ENCODE data around the gene MAPKAP1.
A peak's percentile ranks its signal among the peaks of the same experiment; 100 is the strongest.

The MAPKAP1 gene

DNA sequence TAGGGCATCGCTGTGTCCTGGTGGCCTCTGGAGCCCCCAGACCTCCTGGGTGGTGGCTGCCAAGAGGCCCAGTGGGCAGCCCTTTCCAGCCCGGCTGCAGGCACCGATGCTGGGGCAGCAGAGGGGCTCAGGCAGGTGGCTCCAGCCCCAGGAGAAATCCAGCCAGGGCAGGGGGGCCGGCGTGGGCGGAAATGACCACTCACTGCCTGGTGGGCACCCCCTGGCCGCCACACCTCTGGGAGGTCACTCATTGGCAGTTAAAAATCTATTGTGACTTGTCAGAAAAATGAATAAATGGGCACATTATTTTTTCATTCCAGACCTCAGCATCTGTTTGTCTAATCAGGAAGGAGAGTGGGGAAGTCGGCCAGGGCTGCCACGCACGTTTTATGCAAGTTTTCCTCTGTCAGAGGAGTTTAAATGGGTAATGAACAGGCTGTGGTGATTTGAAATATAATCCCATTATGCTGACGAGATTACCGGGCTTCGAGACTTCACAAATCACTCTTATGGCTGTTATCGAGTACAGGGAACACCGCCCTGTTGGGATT lies 273.5 kb downstream of the MAPKAP1 start:
- peak; percentile 80 for DNase-seq (ENCODE audit: low spot score)

DNA sequence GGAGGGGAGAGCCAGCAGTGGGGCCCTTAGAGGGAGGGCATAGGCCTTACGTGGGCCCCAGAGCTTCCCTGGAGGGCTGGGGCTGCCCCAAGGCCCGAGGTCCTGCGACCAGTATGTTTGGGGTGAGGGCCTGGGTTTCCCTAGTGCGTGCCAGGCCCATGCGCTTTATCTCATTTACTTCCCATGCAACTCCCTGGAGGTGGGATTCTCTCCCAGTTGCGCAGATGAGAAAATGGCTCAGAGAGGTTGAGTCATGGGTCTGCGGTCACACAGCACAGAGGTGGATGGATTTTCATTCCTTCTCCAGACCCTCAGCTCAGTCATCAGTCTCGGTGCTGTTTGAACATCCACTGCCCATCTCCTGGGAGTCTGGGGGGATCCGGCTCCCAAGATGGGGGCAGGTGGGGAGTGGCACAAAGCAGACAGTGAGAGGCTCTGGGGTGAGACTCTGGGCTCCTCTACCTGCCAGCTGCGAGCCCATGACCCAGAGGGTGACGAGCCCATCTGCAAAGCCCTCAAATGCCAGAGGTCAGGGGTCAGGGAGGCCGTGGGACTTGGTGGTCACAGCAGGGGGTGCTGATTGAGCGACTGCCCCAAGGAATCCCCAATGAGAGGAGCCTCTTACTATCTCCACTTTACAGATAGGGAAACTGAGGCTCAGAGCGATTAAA lies 274.2 kb downstream of the MAPKAP1 start:
- no peak for DNase-seq (ENCODE audit: low spot score)

DNA sequence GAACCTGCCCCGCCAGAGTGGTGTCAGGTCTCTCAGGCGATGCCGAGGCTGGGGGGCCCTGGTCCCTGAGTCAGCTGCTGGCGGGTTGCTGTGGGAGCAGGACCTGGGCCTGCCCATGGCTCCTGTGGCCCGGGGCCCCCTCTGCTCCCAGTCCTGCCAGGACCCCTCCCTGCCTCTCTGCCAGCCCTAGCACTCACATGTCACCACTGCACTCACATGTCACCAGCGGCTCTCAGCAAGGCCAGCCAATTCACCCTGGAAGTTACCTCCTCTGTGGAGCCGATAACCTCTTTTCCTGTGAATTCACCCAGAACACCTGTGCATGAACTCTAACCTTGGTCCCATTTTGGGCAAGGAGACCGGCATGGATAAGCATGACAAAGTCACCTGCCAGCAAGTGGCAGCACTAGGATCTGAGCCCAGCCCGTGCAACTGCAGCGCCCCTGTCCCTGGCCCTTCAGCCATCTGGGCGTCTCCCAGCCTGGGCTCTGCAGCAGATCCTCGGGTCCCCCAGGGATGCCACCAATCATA lies 275.2 kb downstream of the MAPKAP1 start:
- no peak for DNase-seq (ENCODE audit: low spot score)

GRCh38 chr9:125431012-125431305 lies 276.0 kb downstream of the MAPKAP1 start:
- no peak for DNase-seq (ENCODE audit: low spot score)

DNA sequence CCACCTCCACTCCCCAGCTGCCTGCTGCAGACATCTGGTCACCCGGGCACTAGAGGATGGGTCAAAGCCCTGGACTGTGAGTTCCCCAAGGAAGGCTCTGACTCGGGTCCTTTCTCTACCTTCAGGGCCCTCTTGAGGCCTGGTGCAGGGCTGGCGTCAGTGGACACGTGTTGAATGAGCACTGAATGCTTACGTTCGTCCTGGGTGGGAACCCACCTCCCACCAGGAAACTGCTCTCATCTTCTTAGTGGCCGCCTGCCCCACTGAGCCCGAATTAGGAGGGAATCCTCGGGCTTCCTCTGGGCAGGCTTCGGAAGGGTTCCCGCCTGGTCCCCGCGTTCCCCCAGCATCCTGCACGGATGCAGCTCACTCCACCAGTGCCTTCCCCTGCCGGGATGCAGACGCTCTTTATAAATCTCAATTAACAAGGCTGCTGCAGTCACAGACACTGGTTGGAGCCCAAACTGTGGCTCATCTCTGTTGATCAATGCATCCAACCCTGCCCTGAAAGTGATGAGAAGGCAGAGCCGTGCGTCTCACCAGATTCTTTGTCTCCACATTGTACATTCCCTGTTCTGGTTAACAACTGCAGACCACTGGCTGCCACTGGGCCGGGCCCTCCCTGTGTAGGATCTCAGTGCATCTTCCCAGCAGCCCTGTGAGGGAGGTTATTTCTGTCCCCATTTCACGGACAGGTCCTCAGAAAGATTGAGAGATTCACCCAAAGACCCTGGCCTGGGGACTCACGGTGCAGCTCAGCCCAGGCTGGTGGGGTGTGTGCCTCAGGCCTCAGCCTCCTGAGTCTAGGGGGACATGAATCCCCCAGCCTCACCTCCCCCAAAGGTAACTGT lies 276.6 kb downstream of the MAPKAP1 start:
- DNase-seq (ENCODE audit: low spot score), result peak; percentile 62

DNA sequence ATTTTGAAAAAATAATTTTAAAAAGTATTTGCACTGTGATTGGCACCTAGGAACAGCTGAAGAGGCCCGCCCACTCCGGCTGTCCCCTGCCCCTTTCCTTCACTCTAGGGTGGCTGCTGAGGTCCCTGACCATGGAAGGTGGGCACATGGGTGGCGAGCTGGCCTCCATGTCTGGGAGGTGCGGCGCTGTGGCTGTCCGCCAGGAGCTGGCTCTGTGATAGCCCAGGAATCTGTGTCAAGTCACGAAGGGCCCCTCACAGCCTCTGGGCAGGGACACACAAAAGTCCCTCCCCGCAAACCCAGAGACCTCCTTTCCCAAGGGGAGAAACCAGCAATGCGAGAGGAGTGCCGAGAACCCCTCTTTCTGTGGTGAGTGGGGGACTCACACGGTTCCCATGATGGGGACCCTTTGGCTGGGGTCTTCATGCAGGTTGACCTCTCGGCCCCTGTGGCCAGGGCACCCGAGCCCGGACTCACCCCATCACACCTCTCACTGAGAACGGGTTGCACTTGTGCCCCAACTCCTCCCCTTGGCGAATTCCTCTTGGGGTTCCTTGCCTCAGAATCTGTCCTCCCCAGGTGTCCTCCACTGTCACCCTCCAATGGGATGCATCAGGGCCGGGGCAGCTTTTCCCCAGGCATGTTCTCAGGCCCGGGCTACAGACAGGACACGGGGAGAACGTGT lies 277.4 kb downstream of the MAPKAP1 start:
- no peak for DNase-seq (ENCODE audit: low spot score)

- DNase-seq (ENCODE audit: low spot score), result peak; percentile 89
Measured at GRCh38 chr9:125428902-125429467, 278.0 kb downstream of the MAPKAP1 start.

- peak; percentile 52 for DNase-seq (ENCODE audit: low spot score)
Measured at GRCh38 chr9:125428060-125428901, 278.7 kb downstream of the MAPKAP1 start.

DNA sequence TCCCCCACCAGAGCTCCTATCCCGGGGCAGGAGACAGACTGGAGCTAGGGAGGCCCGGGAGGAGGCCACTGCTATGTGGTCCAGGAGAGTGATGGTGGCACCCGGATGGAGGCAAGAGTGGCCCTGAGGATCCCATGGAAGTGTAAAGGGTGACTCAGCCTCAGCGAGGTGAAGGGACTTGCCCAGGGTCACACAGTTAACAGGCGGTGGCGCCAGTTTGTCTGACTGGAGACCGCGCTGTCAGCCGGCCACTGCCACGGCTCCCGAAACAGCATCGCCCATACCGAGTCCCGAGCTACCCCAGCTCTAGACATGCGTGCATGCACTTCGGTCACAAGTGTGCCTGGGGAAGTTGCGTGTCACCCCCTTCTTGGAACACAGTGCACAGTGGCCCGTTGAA lies 279.5 kb downstream of the MAPKAP1 start:
- DNase-seq (ENCODE audit: low spot score), result no peak

GRCh38 chr9:125426926-125427325 lies 280.1 kb downstream of the MAPKAP1 start:
- no peak for DNase-seq (ENCODE audit: low spot score)

DNA sequence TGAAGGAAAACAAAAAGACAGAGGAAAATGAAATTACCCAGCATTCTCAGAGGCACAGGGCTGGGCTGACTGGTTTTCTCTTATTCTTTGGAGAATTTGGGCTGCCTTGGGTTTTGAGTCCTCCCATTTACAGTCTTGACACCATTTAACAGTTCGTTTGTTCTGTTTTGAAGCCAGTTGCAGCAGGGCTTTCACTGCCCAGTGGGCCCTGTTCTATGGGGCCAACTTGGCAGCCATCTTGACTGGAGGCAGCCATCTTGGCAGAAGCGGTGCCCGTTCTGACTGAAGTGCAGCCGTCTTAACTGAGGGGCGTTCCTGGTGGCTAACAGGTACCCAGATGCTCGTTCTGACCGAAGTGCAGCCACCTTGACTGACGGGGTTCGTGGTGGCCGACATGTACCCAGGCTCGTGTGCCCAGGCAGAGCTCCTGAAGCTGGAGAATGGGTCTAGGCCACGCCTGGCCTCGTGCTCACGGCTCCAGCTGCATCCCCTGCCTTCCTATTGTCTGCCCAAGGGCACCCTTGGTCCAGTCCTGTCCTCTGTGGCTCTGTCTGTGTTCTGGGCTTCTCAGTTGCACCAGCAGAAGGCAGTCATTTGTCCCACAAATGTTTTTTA lies 281.0 kb downstream of the MAPKAP1 start:
- no peak for DNase-seq (ENCODE audit: low spot score)

- DNase-seq (ENCODE audit: low spot score), result no peak
Measured at GRCh38 chr9:125425170-125425897, 281.7 kb downstream of the MAPKAP1 start.

DNA sequence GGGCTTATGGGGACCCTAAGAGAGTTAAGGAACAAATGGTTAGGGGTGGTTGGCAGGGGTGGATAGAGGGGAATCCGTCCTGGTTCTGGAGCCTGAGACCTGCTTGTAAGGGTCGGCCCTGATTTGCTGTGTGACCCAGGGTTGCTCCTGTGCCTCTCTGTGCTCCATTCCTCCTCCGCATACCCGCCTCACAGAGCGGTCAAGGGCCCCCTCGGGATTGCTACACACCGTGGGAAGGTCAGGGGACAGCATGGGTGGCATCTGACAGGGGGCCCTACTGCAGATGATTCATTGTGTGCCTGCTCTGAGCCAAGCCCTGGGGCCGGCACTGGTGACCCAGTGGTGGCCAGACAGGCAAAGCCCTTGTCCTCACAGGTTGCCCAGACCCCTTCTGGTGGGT lies 283.0 kb downstream of the MAPKAP1 start:
- no peak for DNase-seq (ENCODE audit: low spot score)

- DNase-seq (ENCODE audit: low spot score), result no peak
Measured at GRCh38 chr9:125422853-125423252, 284.2 kb downstream of the MAPKAP1 start.

- DNase-seq (ENCODE audit: low spot score), result no peak
Measured at GRCh38 chr9:125421591-125422181, 285.3 kb downstream of the MAPKAP1 start.

DNA sequence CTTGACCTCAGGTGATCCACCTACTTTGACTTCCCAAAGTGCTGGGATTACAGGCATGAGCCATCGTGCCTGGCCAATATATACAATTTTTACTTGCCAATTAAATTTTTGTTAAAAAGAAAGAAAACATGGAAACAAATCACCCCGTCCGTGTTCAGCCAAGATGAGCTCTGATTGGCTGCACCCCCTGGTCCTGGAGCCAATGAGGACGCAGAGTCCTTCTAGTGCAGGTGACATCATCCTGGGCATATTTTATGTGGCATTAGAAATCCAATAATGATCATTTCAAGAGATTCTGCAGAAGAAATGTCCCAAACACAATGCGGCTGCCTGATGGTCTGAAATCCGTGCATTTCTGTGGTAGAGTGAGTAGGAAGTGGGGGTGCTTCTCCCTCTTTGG lies 285.8 kb downstream of the MAPKAP1 start:
- DNase-seq (ENCODE audit: low spot score), result no peak

- no peak for DNase-seq (ENCODE audit: low spot score)
Measured at GRCh38 chr9:125418404-125418803, 288.6 kb downstream of the MAPKAP1 start.

DNA sequence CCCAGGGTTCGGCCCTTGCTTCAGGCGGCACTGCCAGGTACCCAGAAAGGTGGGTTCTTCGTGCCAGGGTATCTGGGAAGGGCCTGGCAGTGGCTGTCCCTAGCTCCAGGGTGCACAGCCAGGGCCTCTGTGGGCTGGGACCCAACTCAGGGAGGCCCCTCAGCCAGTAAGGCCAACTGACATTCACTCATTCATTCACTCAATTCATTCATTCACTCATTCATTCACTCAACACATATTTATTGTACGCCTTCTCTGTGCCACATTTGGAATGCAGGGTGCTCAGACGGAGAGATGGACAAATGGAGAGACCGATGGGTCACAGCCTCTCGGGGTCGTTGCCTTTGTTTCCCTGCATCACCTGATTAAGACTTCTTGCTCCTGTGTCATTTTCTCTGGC lies 290.5 kb downstream of the MAPKAP1 start:
- DNase-seq (ENCODE audit: low spot score), result no peak
